H1 (cell line): ENCODE data around the gene TRIOBP. TPM values are rescaled to one million over a fixed set of nuclear protein-coding genes. Genes with fewer than 3 reads are reported as not detected.

Experiments
- CTCF ChIA-PET: fragments of 300-600 bp; sonication (Branson Sonifier 250); formaldehyde crosslinking; loops from one replicate; lab custom pipeline; 2021; ENCODE audit not compliant: partially characterized antibody; lab: Charles Lee
- POLR2A ChIA-PET: fragments of 300-600 bp; sonication (Branson Sonifier 250); formaldehyde crosslinking; loops from one replicate; lab custom pipeline; 2021; ENCODE audit warnings: inconsistent platforms; ENCODE audit not compliant: partially characterized antibody; lab: Charles Lee
- DNase-seq, 2 experiments: peaks; one replicate each; pipeline versions ENCODE4 v3.0.0 to v3.0.0-alpha.2; 2010 to 2022; ENCODE audit warnings: low spot score in 2 of 2, low read depth in 1 of 2, mixed read lengths in 1 of 2
- FAIRE-seq: peaks from 2 replicates; lab custom pipeline; 2011; peaks lifted over from hg19 to GRCh38; lab: Jason Lieb, UNC
- H2AFZ ChIP-seq: 2 replicates; pipeline ENCODE4 v1.8.1; 2012; ENCODE audit warnings: low read length, inconsistent platforms
- H2AK5ac ChIP-seq: 2 replicates; pipeline ENCODE4 v1.6.1; 2013; ENCODE audit warnings: low read depth, low read length
- H2BK120ac ChIP-seq: replicated peaks from 2 replicates; pipeline ENCODE3; 2013; ENCODE audit warnings: low read depth, low read length, inconsistent platforms
- H2BK12ac ChIP-seq: 2 replicates; pipeline ENCODE4 v1.6.1; 2013; ENCODE audit warnings: low read depth, low read length
- H2BK15ac ChIP-seq: 2 replicates; pipeline ENCODE4 v1.6.1; 2013; ENCODE audit warnings: low read length
- H2BK20ac ChIP-seq: 2 replicates; pipeline ENCODE4 v1.6.1; 2013; ENCODE audit warnings: low read length
- H2BK5ac ChIP-seq: 2 replicates; pipeline ENCODE4 v1.6.1; 2013; ENCODE audit warnings: low read depth, low read length
- H3K14ac ChIP-seq: 2 replicates; pipeline ENCODE4 v1.6.1; 2013; ENCODE audit warnings: inconsistent platforms; ENCODE audit not compliant: insufficient read length
- H3K18ac ChIP-seq: 2 replicates; pipeline ENCODE4 v1.6.1; 2013; ENCODE audit warnings: low read length; ENCODE audit errors: extremely low read depth
- H3K23ac ChIP-seq: 2 replicates; pipeline ENCODE4 v1.6.1; 2013; ENCODE audit warnings: inconsistent platforms; ENCODE audit not compliant: insufficient read length
- H3K23me2 ChIP-seq: 2 replicates; pipeline ENCODE4 v1.6.1; 2013; ENCODE audit warnings: low read depth, low read length
- H3K27ac ChIP-seq: 2 replicates; pipeline ENCODE4 v1.6.1; 2011; ENCODE audit warnings: low read depth, low read length, inconsistent platforms
- H3K27me3 ChIP-seq, 4 experiments: replicated peaks in 1 of 4; 1 replicate in 1 of 4; 2 replicates in 3 of 4; pipeline versions ENCODE4 v1.6.1 to v1.8.1; 2011 to 2013; ENCODE audit warnings: low read length in 3 of 4, mild to moderate bottlenecking in 3 of 4, inconsistent platforms in 2 of 4, mixed read lengths in 2 of 4, moderate library complexity in 1 of 4; ENCODE audit not compliant: control insufficient read depth in 3 of 4, insufficient read depth in 3 of 4; ENCODE audit errors: extremely low read depth in 1 of 4
- H3K36me3 ChIP-seq, 4 experiments: 2 replicates each; pipeline versions ENCODE4 v1.6.1 to v1.8.1; 2011 to 2013; ENCODE audit warnings: mild to moderate bottlenecking in 4 of 4, low read length in 3 of 4, moderate library complexity in 2 of 4, control low read depth in 1 of 4, inconsistent platforms in 1 of 4; ENCODE audit not compliant: insufficient read depth in 4 of 4, control insufficient read depth in 2 of 4
- H3K4ac ChIP-seq: replicated peaks from 2 replicates; pipeline ENCODE3; 2013; ENCODE audit warnings: low read length, low read depth, mixed read lengths, inconsistent platforms; ENCODE audit not compliant: insufficient read length
- H3K4me1 ChIP-seq, 4 experiments: replicated peaks in 1 of 4; 1 replicate in 1 of 4; 2 replicates in 3 of 4; pipeline versions ENCODE4 v1.6.1 to v1.8.1; 2011 to 2013; ENCODE audit warnings: low read length in 3 of 4, inconsistent platforms in 2 of 4, mixed read lengths in 1 of 4; ENCODE audit not compliant: insufficient read depth in 4 of 4, control insufficient read depth in 3 of 4
- H3K4me2 ChIP-seq, 2 experiments: 2 replicates each; pipeline versions ENCODE4 v1.6.1 to v1.8.1; 2011 to 2013; ENCODE audit warnings: low read depth in 2 of 2, low read length in 2 of 2, control low read depth in 1 of 2, inconsistent platforms in 1 of 2, mild to moderate bottlenecking in 1 of 2; ENCODE audit not compliant: insufficient read depth in 1 of 2
- H3K4me3 ChIP-seq, 4 experiments: fragments of 200-600, 300-600 bp in 1 of 4; sonication (generic), shearing (Covaris generic), sonication (Bioruptor Twin) in 1 of 4; 2 replicates each; pipeline versions ENCODE4 v1.5.1 to v1.8.1; 2011 to 2016; ENCODE audit warnings: low read length in 4 of 4, low read depth in 3 of 4, control low read depth in 2 of 4, inconsistent platforms in 2 of 4, mild to moderate bottlenecking in 2 of 4, mixed read lengths in 1 of 4, moderate library complexity in 1 of 4; ENCODE audit not compliant: insufficient read depth in 2 of 4; ENCODE audit errors: extremely low read depth in 1 of 4
- H3K56ac ChIP-seq: replicated peaks from 2 replicates; pipeline ENCODE3; 2013; ENCODE audit warnings: low read depth, mild to moderate bottlenecking, mixed read lengths, low read length, inconsistent platforms; ENCODE audit not compliant: insufficient read length
- H3K79me1 ChIP-seq: 2 replicates; pipeline ENCODE4 v1.6.1; 2013; ENCODE audit warnings: low read depth, low read length, control low read depth
- H3K79me2 ChIP-seq, 2 experiments: 2 replicates each; pipeline versions ENCODE4 v1.6.1 to v1.8.1; 2012 to 2013; ENCODE audit warnings: low read length in 2 of 2, mild to moderate bottlenecking in 2 of 2, inconsistent platforms in 1 of 2; ENCODE audit not compliant: insufficient read depth in 2 of 2, control insufficient read depth in 1 of 2
- H3K9ac ChIP-seq, 4 experiments: replicated peaks in 1 of 4; 1 replicate in 1 of 4; 2 replicates in 3 of 4; pipeline versions ENCODE4 v1.6.1 to v1.8.1; 2011 to 2013; ENCODE audit warnings: low read depth in 3 of 4, low read length in 3 of 4, control low read depth in 2 of 4, mild to moderate bottlenecking in 2 of 4, moderate library complexity in 2 of 4, inconsistent platforms in 1 of 4; ENCODE audit errors: extremely low read depth in 1 of 4
- H3K9me3 ChIP-seq, 2 experiments: 2 replicates each; pipeline versions ENCODE4 v1.6.1 to v1.8.1; 2012 to 2013; ENCODE audit warnings: mild to moderate bottlenecking in 2 of 2, moderate library complexity in 2 of 2, control low read depth in 1 of 2, inconsistent platforms in 1 of 2, low read depth in 1 of 2, low read length in 1 of 2, mixed read lengths in 1 of 2; ENCODE audit not compliant: insufficient read depth in 2 of 2
- H4K20me1 ChIP-seq, 2 experiments: replicated peaks in 1 of 2; 2 replicates each; pipeline versions ENCODE3 to v1.8.1; 2011 to 2013; ENCODE audit warnings: inconsistent platforms in 2 of 2, low read length in 2 of 2, mild to moderate bottlenecking in 1 of 2; ENCODE audit not compliant: insufficient read depth in 2 of 2, control insufficient read depth in 1 of 2
- H4K5ac ChIP-seq: 2 replicates; pipeline ENCODE4 v1.6.1; 2013; ENCODE audit warnings: low read length, low read depth, mixed read lengths, inconsistent platforms; ENCODE audit not compliant: insufficient read length
- H4K8ac ChIP-seq: 2 replicates; pipeline ENCODE4 v1.8.0; 2013; ENCODE audit warnings: mild to moderate bottlenecking, moderate library complexity, low read length, inconsistent platforms; ENCODE audit not compliant: insufficient read depth; ENCODE audit errors: extremely low read depth
- H4K91ac ChIP-seq: replicated peaks from 2 replicates; pipeline ENCODE3; 2013; ENCODE audit warnings: low read length, mixed read lengths, inconsistent platforms; ENCODE audit not compliant: insufficient read length
- CBX5 ChIP-seq: fragments of 300-800, 300-1000 bp; sonication (generic); IDR thresholded peaks from 2 replicates; pipeline ENCODE4 v1.7.1; 2016; ENCODE audit warnings: antibody characterized with exemption, low read length, low read depth
- CREB1 ChIP-seq: IDR thresholded peaks from 2 replicates; pipeline ENCODE4 v1.6.1; 2012; ENCODE audit warnings: inconsistent platforms
- MAFK ChIP-seq: IDR thresholded peaks from 2 replicates; pipeline ENCODE4 v1.6.1; 2012; ENCODE audit warnings: low read depth, mild to moderate bottlenecking, improper control_type of control experiment, low read length
- PHF8 ChIP-seq: fragments of 200-600 bp; sonication (generic); conservative IDR thresholded peaks from 2 replicates; pipeline ENCODE4 v1.7.1; 2012; ENCODE audit warnings: low read depth, mild to moderate bottlenecking, inconsistent platforms, low read length, moderate library complexity
- POLR2A ChIP-seq, 2 experiments: IDR thresholded peaks; 1 replicate in 1 of 2; 2 replicates in 1 of 2; pipeline ENCODE4 v1.6.1; 2011; ENCODE audit warnings: low read depth in 2 of 2, low read length in 2 of 2, mild to moderate bottlenecking in 2 of 2; ENCODE audit errors: control extremely low read depth in 1 of 2
- POLR2AphosphoS5 ChIP-seq: IDR thresholded peaks from 2 replicates; pipeline ENCODE4 v1.6.1; 2011; ENCODE audit warnings: low read depth, low read length
- SIN3A ChIP-seq, 2 experiments: IDR thresholded peaks in 1 of 2; conservative IDR thresholded peaks in 1 of 2; 2 replicates each; pipeline ENCODE4 v1.6.1; 2011 to 2012; ENCODE audit warnings: low read length in 2 of 2, improper control_type of control experiment in 1 of 2, low read depth in 1 of 2, mild to moderate bottlenecking in 1 of 2
- ZNF274 ChIP-seq: IDR thresholded peaks from 2 replicates; pipeline ENCODE4 v1.7.0; 2012; ENCODE audit warnings: low read length, borderline replicate concordance; ENCODE audit errors: extremely low read depth
- WGBS, 2 experiments: shearing (Covaris generic) in 1 of 2; methylation state at CpG; one replicate each; pipeline versions ENCODE4 v1.1.6 to v1.1.7; 2013 to 2015; ENCODE audit warnings: low lambda C conversion rate in 2 of 2, mixed read lengths in 2 of 2, inconsistent platforms in 1 of 2, low coverage in 1 of 2, missing lambda C conversion rate in 1 of 2; ENCODE audit not compliant: insufficient replicate concordance in 2 of 2, insufficient coverage in 1 of 2, insufficient read length in 1 of 2; ENCODE audit errors: extremely low coverage in 1 of 2, missing lambda C conversion rate in 1 of 2; 5-methylcytosine and 5-hydroxymethylcytosine counted together
- polyA plus RNA-seq, 7 experiments: library from polyadenylated mRNA; depleted of rRNA in 3 of 7; stranded (reverse) in 5 of 7; unstranded in 2 of 7; fragments of >200 nt in 5 of 7; fragments of 200-250 nt in 2 of 7; gene quantifications; 1 replicate in 5 of 7; 2 replicates in 1 of 7; 4 replicates in 1 of 7; pipeline versions ENCODE4 v1.2.1 to v1.2.3, GENCODE V29; 2011 to 2013; ENCODE audit warnings: missing spikeins in 2 of 7, mixed read lengths in 2 of 7
- total RNA-seq: library from RNA; stranded (reverse); fragmentation: NEBNext Ultra II Directional; extraction: Animal tissue kit (Norgen Biotek cat#: 25700); gene quantifications from 2 replicates; pipeline ENCODE4 v1.2.1, GENCODE V29; 2021

The TRIOBP gene
- total and polyA plus RNA-seq, 2 of the 8 experiments (the other 6 are each of a cell fraction or from before 2014, with no cell fraction given) = 18.2 to 27.3 TPM

DNA sequence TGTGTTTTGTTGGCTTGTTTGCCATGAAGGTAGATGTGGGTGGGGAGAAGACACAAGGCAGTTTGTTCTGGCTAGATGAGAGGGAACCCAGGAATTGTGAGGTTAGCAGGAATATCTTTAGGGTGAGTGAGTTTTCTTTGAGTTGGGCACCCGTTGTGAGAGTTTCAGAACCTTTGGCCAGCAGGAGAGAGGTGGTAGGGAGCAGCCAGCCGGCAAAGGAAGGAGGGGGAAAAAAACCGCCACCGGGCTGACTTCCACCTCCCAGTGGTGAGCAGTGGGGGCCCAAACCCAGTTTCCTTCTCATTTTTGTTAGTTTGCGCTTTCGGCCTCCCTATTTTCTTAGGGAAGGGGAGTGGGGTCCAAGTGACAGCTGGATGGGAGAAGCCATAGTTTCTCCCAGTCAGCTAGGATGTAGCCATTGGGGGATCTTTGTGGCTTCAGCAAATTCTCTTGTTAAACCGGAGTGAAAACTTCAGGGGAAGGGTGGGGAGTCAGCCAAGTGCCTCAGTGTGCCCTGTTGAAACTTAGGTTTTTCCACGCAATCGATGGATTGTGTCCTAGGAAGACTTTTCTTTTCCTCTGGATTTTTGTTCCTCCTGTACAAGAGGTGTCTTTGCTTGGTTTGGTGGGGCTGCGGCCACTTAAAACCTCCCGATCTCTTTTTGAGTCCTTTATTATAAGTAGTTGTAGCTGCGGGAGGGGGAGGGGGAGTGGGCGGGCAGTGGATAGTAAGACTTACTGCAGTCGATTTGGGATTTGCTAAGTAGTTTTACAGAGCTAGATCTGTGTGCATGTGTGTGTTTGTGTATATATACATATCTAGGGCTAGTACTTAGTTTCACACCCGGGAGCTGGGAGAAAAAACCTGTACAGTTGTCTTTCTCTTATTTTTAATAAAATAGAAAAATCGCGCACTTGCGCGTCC lies 109.8 kb downstream of the TRIOBP start:
- H3K79me2 ChIP-seq = peaks cover 4 to 7% of the 10 kb centered on the region in 2 experiments; a peak in 2 of 4 replicates
- no peak overlapping the region for H3K14ac ChIP-seq
- H3K36me3 ChIP-seq = no peaks in the 10 kb centered on the region
- H3K23me2 ChIP-seq = peaks cover 48% of the 10 kb centered on the region
- no peak overlapping the region for H3K56ac ChIP-seq
- no peak overlapping the region for H3K27ac ChIP-seq
- FAIRE-seq = no peak
- ChIA-PET CTCF (interaction anchor here (0.7 to 4.4 kb wide), 4 partner anchors 9 to 57 kb away, joined by 3 to 42 read pairs (median 7); no protein-coding TSS in a partner anchor), POLR2A (interaction anchor here (0.6 to 8.8 kb wide), 13 partner anchors 11 to 199 kb away, joined by 3 to 142 read pairs (median 4); partner anchors contain the start of genes ANKRD54, GALR3, NOL12 and TRIOBP)
- H3K23ac ChIP-seq = no peak overlapping the region
- peaks cover 3% of the 10 kb centered on the region for H3K79me1 ChIP-seq
- H4K91ac ChIP-seq = no peak overlapping the region
- WGBS, 2 experiments = 16% methylated on average over 14 of the region's 19 CpGs; no CpG with 5 or more reads in 1 of the 2 experiments
- H2AK5ac ChIP-seq = no peak overlapping the region
- H3K4me3 ChIP-seq = peak overlapping the region; percentile 79 to 91 (median 86)
- H3K9me3 ChIP-seq = no peaks in the 10 kb centered on the region
- no peak for DNase-seq
- no peak overlapping the region for H4K5ac ChIP-seq
- no peak overlapping the region for H3K4ac ChIP-seq
- H4K8ac ChIP-seq = no peak overlapping the region
- no peak overlapping the region for H2BK20ac ChIP-seq
- no peak overlapping the region for H2BK5ac ChIP-seq
- peaks cover 0 to 22% (median 19%) of the 10 kb centered on the region in 4 experiments; a peak in 6 of 7 replicates for H3K4me1 ChIP-seq
- H4K20me1 ChIP-seq = peaks cover 3 to 4% of the 10 kb centered on the region in 2 experiments
- no peak overlapping the region for H2BK12ac ChIP-seq
- H3K27me3 ChIP-seq = peaks cover 3 to 40% (median 35%) of the 10 kb centered on the region in 4 experiments
- no peak overlapping the region for H2BK120ac ChIP-seq
- H3K9ac ChIP-seq = peak overlapping the region in 2 of 4 experiments; percentile 29 to 60; a peak in 3 of 7 replicates
- H3K18ac ChIP-seq = no peak overlapping the region
- no peak overlapping the region for H2BK15ac ChIP-seq
- H2AFZ ChIP-seq = no peak overlapping the region
- peak overlapping the region; percentile 91 to 94 for H3K4me2 ChIP-seq
- TF ChIP-seq PHF8 (no peak), CBX5 (no peak), SIN3A (conservative IDR thresholded peaks at IDR 0.05 in 1 of 2, IDR thresholded peaks at IDR 0.05 in 1 of 2; ENCODE audit: low read depth in 1 of 2, low read length in 2 of 2) (peak in 1 of 2 experiments; percentile 37; a peak in 2 of 4 replicates), POLR2A (IDR thresholded peaks at IDR 0.05; ENCODE audit: control extremely low read depth in 1 of 2, low read depth in 2 of 2, low read length in 2 of 2) (peak; percentile 39 to 66), MAFK (no peak), ZNF274 (no peak), CREB1 (no peak), POLR2AphosphoS5 (peak; percentile 66; the same call in 1 of the 2 replicates)
